Stimulated activated CD8-positive, alpha-beta memory T cell treated with anti-CD3 and anti-CD28 coated beads, Interleukin-4, amount 100 ng/mL, for 1 hour (primary cell): ENCODE measurements around the gene MDC1.
"Not testable (repeated sequence)": the region's sequence is repeated elsewhere in the genome, so short reads cannot be mapped to it uniquely, and the experiment has no call there.

Source experiments
- DNase-seq, 2 donors: peaks; one replicate each; pipeline ENCODE4 v3.0.0-alpha.2; 2020; ENCODE audit warnings: low read depth in 2 of 2, low spot score in 1 of 2

The MDC1 gene

GRCh38 chr6:30683183-30683979 lies 33.7 kb downstream of the MDC1 start:
- no peak for DNase-seq

GRCh38 chr6:30682143-30683117 lies 34.7 kb downstream of the MDC1 start:
- DNase-seq: peak; percentile 74

GRCh38 chr6:30681766-30682142 lies 35.3 kb downstream of the MDC1 start:
- no peak for DNase-seq

- no peak for DNase-seq
Measured at GRCh38 chr6:30679765-30680535, 37.1 kb downstream of the MDC1 start.

GRCh38 chr6:30678964-30679726 lies 37.9 kb downstream of the MDC1 start:
- DNase-seq: peak; percentile 86 to 88

- no peak for DNase-seq
Measured at GRCh38 chr6:30676660-30677285, 40.3 kb downstream of the MDC1 start.

GRCh38 chr6:30672445-30673253 lies 44.4 kb downstream of the MDC1 start, which contains the start of gene DHX16:
DHX16 (minus strand) TSS chr6:30673006; CDS start chr6:30672841, 165 bp downstream.
- peak; percentile 80 to 81 for DNase-seq

- DNase-seq: no peak
Measured at GRCh38 chr6:30670760-30671527, 46.1 kb downstream of the MDC1 start.

GRCh38 chr6:30666300-30666699 lies 50.8 kb downstream of the MDC1 start:
- DNase-seq: not testable (repeated sequence)

GRCh38 chr6:30664994-30665767 lies 51.9 kb downstream of the MDC1 start:
- no peak for DNase-seq

GRCh38 chr6:30657922-30658321 lies 59.2 kb downstream of the MDC1 start:
- not testable (repeated sequence) for DNase-seq

- no peak for DNase-seq
Measured at GRCh38 chr6:30657454-30657853, 59.6 kb downstream of the MDC1 start.

- no peak for DNase-seq
Measured at GRCh38 chr6:30656513-30656912, 60.6 kb downstream of the MDC1 start.

GRCh38 chr6:30655743-30656094 lies 61.4 kb downstream of the MDC1 start:
- DNase-seq: no peak

- no peak for DNase-seq
Measured at GRCh38 chr6:30654798-30655742, 62.0 kb downstream of the MDC1 start.

- no peak for DNase-seq
Measured at GRCh38 chr6:30651143-30651542, 65.9 kb downstream of the MDC1 start.
